Measurements from ENCODE around the gene ARL11. TPM values are rescaled to one million over a fixed set of nuclear protein-coding genes. Genes with fewer than 3 reads are reported as not detected.
"Not testable (repeated sequence)": the region's sequence is repeated elsewhere in the genome, so short reads cannot be mapped to it uniquely, and the experiment has no call there.

The ARL11 gene
- 0.11 TPM for polyA plus RNA-seq (2013, experiment 1 of 2)
- 0.10 TPM for polyA plus RNA-seq (2013, experiment 2 of 2)

GRCh38 chr13:49627831-49628652 is at the start of gene ARL11:
Gene ARL11, plus strand, starts transcription at chr13:49628507. Its CDS starts 1,941 bp downstream, at chr13:49630448.
- Histone ChIP-seq H3K27ac (ENCODE audit: low read depth, low read length, severe bottlenecking) (no peak within 1 kb of the TSS), H3K4me1 (ENCODE audit: control insufficient read depth, insufficient read depth, low read length, poor library complexity, severe bottlenecking) (peaks cover 16% of the 10 kb centered on the region), H3K36me3 (ENCODE audit: control insufficient read depth, insufficient read depth, low read length) (no peaks in the 10 kb centered on the region), H3K4me3 (ENCODE audit: extremely low read depth, insufficient read depth, low read length, poor library complexity, severe bottlenecking) (no peak within 1 kb of the TSS), H3K9me3 (ENCODE audit: control insufficient read depth, low read length) (no peaks in the 10 kb centered on the region)
- 50 to 57% methylated on average over 10 to 13 of the region's 17 CpGs for WGBS, 2 experiments (ENCODE audit: insufficient coverage in 2 of 2)

GRCh38 chr13:49579501-49579900 is 48.8 kb upstream of the ARL11 start:
- WGBS, 2 experiments (ENCODE audit: insufficient coverage in 2 of 2): 93 to 100% methylated on average over 2 of the region's 3 CpGs
- peaks cover 29% of the 10 kb centered on the region for H3K36me3 ChIP-seq (ENCODE audit: control insufficient read depth, insufficient read depth, low read length)
- H3K27ac ChIP-seq (ENCODE audit: low read depth, low read length, severe bottlenecking): no peak overlapping the region
- H3K4me1 ChIP-seq (ENCODE audit: control insufficient read depth, insufficient read depth, low read length, poor library complexity, severe bottlenecking): no peaks in the 10 kb centered on the region
- no peaks in the 10 kb centered on the region for H3K9me3 ChIP-seq (ENCODE audit: control insufficient read depth, low read length)
- H3K4me3 ChIP-seq (ENCODE audit: extremely low read depth, insufficient read depth, low read length, poor library complexity, severe bottlenecking): no peak overlapping the region

GRCh38 chr13:49580980-49581680 is 47.2 kb upstream of the ARL11 start:
- H3K27ac ChIP-seq (ENCODE audit: low read depth, low read length, severe bottlenecking): no peak overlapping the region
- no peak overlapping the region for H3K4me3 ChIP-seq (ENCODE audit: extremely low read depth, insufficient read depth, low read length, poor library complexity, severe bottlenecking)
- no peaks in the 10 kb centered on the region for H3K9me3 ChIP-seq (ENCODE audit: control insufficient read depth, low read length)
- peaks cover under 1% of the 10 kb centered on the region for H3K4me1 ChIP-seq (ENCODE audit: control insufficient read depth, insufficient read depth, low read length, poor library complexity, severe bottlenecking)
- WGBS, 2 experiments (ENCODE audit: insufficient coverage in 2 of 2): 91 to 93% methylated on average over 5 of the region's 5 CpGs
- peaks cover 29% of the 10 kb centered on the region for H3K36me3 ChIP-seq (ENCODE audit: control insufficient read depth, insufficient read depth, low read length)

- Histone ChIP-seq H3K9me3 (ENCODE audit: control insufficient read depth, low read length) (no peaks in the 10 kb centered on the region), H3K27ac (ENCODE audit: low read depth, low read length, severe bottlenecking) (no peak overlapping the region), H3K36me3 (ENCODE audit: control insufficient read depth, insufficient read depth, low read length) (peaks cover 28% of the 10 kb centered on the region), H3K4me3 (ENCODE audit: extremely low read depth, insufficient read depth, low read length, poor library complexity, severe bottlenecking) (peak overlapping the region; percentile 83), H3K4me1 (ENCODE audit: control insufficient read depth, insufficient read depth, low read length, poor library complexity, severe bottlenecking) (peaks cover 5% of the 10 kb centered on the region)
- 0 to 3% methylated on average over 6 to 7 of the region's 16 CpGs for WGBS, 2 experiments (ENCODE audit: insufficient coverage in 2 of 2)
These were observed 43.5 kb upstream of the ARL11 start for GRCh38 chr13:49584771-49585182.

GRCh38 chr13:49585220-49586157 is 42.8 kb upstream of the ARL11 start, which contains the start of gene RCBTB1:
Gene RCBTB1, minus strand, starts transcription at chr13:49585558. Its CDS starts 18,279 bp downstream, at chr13:49567279.
- Histone ChIP-seq H3K36me3 (ENCODE audit: control insufficient read depth, insufficient read depth, low read length) (peaks cover 20% of the 10 kb centered on the region), H3K27ac (ENCODE audit: low read depth, low read length, severe bottlenecking) (peak within 1 kb of the TSS; percentile 62), H3K4me1 (ENCODE audit: control insufficient read depth, insufficient read depth, low read length, poor library complexity, severe bottlenecking) (peaks cover 5% of the 10 kb centered on the region), H3K4me3 (ENCODE audit: extremely low read depth, insufficient read depth, low read length, poor library complexity, severe bottlenecking) (peak within 1 kb of the TSS; percentile 83), H3K9me3 (ENCODE audit: control insufficient read depth, low read length) (no peaks in the 10 kb centered on the region)
- 0% methylated on average over 67 to 73 of the region's 87 CpGs for WGBS, 2 experiments (ENCODE audit: insufficient coverage in 2 of 2)

GRCh38 chr13:49586717-49587116 is 41.6 kb upstream of the ARL11 start:
- Histone ChIP-seq H3K4me1 (ENCODE audit: control insufficient read depth, insufficient read depth, low read length, poor library complexity, severe bottlenecking) (peaks cover 5% of the 10 kb centered on the region), H3K9me3 (ENCODE audit: control insufficient read depth, low read length) (no peaks in the 10 kb centered on the region), H3K4me3 (ENCODE audit: extremely low read depth, insufficient read depth, low read length, poor library complexity, severe bottlenecking) (no peak overlapping the region), H3K27ac (ENCODE audit: low read depth, low read length, severe bottlenecking) (no peak overlapping the region), H3K36me3 (ENCODE audit: control insufficient read depth, insufficient read depth, low read length) (peaks cover 12% of the 10 kb centered on the region)
- 96 to 100% methylated on average over 1 to 2 of the region's 3 CpGs for WGBS, 2 experiments (ENCODE audit: insufficient coverage in 2 of 2)

- peaks cover 5% of the 10 kb centered on the region for H3K36me3 ChIP-seq (ENCODE audit: control insufficient read depth, insufficient read depth, low read length)
- H3K4me3 ChIP-seq (ENCODE audit: extremely low read depth, insufficient read depth, low read length, poor library complexity, severe bottlenecking): no peak overlapping the region
- no peak overlapping the region for H3K27ac ChIP-seq (ENCODE audit: low read depth, low read length, severe bottlenecking)
- H3K4me1 ChIP-seq (ENCODE audit: control insufficient read depth, insufficient read depth, low read length, poor library complexity, severe bottlenecking): peaks cover 5% of the 10 kb centered on the region
- WGBS, 2 experiments (ENCODE audit: insufficient coverage in 2 of 2): 84% methylated on average over 2 of the region's 2 CpGs
- no peaks in the 10 kb centered on the region for H3K9me3 ChIP-seq (ENCODE audit: control insufficient read depth, low read length)
These were observed 40.9 kb upstream of the ARL11 start for GRCh38 chr13:49587311-49587847.

GRCh38 chr13:49590714-49591113 is 37.6 kb upstream of the ARL11 start:
- WGBS, 2 experiments (ENCODE audit: insufficient coverage in 2 of 2): 84 to 86% methylated on average over 1 to 3 of the region's 3 CpGs

GRCh38 chr13:49593876-49594275 is 34.4 kb upstream of the ARL11 start:
- not testable (repeated sequence) for H3K9me3 ChIP-seq (ENCODE audit: control insufficient read depth, low read length); H3K4me1 ChIP-seq (ENCODE audit: control insufficient read depth, insufficient read depth, low read length, poor library complexity, severe bottlenecking)
- no CpG with 5 or more reads among the region's 4 CpGs for WGBS, 2 experiments (ENCODE audit: insufficient coverage in 2 of 2)

More at GRCh38 chr13:49590714-49591113, 37.6 kb upstream of the ARL11 start:
- H3K4me3 ChIP-seq (ENCODE audit: extremely low read depth, insufficient read depth, low read length, poor library complexity, severe bottlenecking); H3K9me3 ChIP-seq (ENCODE audit: control insufficient read depth, low read length); H3K27ac ChIP-seq (ENCODE audit: low read depth, low read length, severe bottlenecking); H3K36me3 ChIP-seq (ENCODE audit: control insufficient read depth, insufficient read depth, low read length); H3K4me1 ChIP-seq (ENCODE audit: control insufficient read depth, insufficient read depth, low read length, poor library complexity, severe bottlenecking): not testable (repeated sequence)

GRCh38 chr13:49594576-49594975 is 33.7 kb upstream of the ARL11 start:
- H3K27ac ChIP-seq (ENCODE audit: low read depth, low read length, severe bottlenecking): no peak overlapping the region
- no peaks in the 10 kb centered on the region for H3K9me3 ChIP-seq (ENCODE audit: control insufficient read depth, low read length)
- no peaks in the 10 kb centered on the region for H3K36me3 ChIP-seq (ENCODE audit: control insufficient read depth, insufficient read depth, low read length)
- H3K4me3 ChIP-seq (ENCODE audit: extremely low read depth, insufficient read depth, low read length, poor library complexity, severe bottlenecking): no peak overlapping the region
- H3K4me1 ChIP-seq (ENCODE audit: control insufficient read depth, insufficient read depth, low read length, poor library complexity, severe bottlenecking): no peaks in the 10 kb centered on the region

More at GRCh38 chr13:49593876-49594275, 34.4 kb upstream of the ARL11 start:
- not testable (repeated sequence) for H3K4me3 ChIP-seq (ENCODE audit: extremely low read depth, insufficient read depth, low read length, poor library complexity, severe bottlenecking); H3K27ac ChIP-seq (ENCODE audit: low read depth, low read length, severe bottlenecking); H3K36me3 ChIP-seq (ENCODE audit: control insufficient read depth, insufficient read depth, low read length)

Measured in mesodermal cell (in vitro differentiated cells).